Fibroblast of mammary gland (primary cell): ENCODE results near the gene CCDC120.

ENCODE experiments used
- DNase-seq: peaks from one replicate; pipeline ENCODE4 v3.0.0-alpha.2; 2010; ENCODE audit warnings: low read depth
- H3K4me3 ChIP-seq: 2 replicates; pipeline ENCODE4 v1.5.1; 2011; ENCODE audit warnings: low read depth, mild to moderate bottlenecking, low read length, moderate library complexity; ENCODE audit not compliant: control insufficient read depth
- TF ChIP-seq, protein P1 (sequence below): conservative IDR thresholded peaks from 2 replicates; pipeline ENCODE4 v1.5.1; 2011; ENCODE audit warnings: low read depth, low read length, inconsistent platforms; ENCODE audit not compliant: control insufficient read depth, insufficient read depth

The CCDC120 gene

DNA sequence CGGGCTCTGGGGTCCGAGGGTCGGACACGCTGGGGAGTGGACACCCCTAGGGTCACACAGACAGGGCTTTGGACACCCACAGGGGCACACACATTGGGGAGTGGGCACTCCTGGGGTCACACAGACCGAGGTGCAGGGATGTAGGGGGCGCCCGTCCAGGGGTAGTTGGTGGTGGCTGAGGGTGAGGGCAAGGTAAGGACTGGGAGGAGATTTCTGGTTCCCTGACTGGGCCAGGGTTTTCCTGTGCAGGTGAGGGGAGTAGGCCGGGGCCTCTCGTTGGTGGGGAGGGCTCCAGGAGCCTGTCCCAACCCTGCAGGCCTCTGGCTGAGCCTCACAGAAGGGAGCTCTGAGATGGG is 42.8 kb downstream of the CCDC120 start:
- no peak for DNase-seq
- H3K4me3 ChIP-seq = peak overlapping the region; percentile 74
- TF ChIP-seq, protein P1, sequence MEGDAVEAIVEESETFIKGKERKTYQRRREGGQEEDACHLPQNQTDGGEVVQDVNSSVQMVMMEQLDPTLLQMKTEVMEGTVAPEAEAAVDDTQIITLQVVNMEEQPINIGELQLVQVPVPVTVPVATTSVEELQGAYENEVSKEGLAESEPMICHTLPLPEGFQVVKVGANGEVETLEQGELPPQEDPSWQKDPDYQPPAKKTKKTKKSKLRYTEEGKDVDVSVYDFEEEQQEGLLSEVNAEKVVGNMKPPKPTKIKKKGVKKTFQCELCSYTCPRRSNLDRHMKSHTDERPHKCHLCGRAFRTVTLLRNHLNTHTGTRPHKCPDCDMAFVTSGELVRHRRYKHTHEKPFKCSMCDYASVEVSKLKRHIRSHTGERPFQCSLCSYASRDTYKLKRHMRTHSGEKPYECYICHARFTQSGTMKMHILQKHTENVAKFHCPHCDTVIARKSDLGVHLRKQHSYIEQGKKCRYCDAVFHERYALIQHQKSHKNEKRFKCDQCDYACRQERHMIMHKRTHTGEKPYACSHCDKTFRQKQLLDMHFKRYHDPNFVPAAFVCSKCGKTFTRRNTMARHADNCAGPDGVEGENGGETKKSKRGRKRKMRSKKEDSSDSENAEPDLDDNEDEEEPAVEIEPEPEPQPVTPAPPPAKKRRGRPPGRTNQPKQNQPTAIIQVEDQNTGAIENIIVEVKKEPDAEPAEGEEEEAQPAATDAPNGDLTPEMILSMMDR = no peak

DNA sequence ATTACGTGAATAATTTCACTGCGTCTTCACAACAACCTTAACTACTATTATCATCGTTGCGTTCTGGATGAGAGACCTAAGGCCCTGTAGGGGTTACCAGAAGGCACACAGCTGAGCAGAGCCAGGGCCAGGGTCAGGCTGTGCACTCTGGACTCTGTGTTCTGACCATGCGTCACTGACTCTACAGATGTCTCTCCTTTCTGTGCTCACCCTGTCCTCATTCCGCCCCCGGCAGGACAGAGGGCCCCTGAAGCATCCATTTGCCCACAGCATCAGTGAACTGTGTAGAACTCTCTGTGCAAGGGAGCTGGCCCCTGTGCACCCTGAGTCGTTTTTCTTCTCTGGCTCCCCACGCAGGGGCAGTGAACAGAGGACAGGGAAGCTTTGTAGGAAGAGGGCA is 43.4 kb downstream of the CCDC120 start:
- DNase-seq = no peak
- TF ChIP-seq, protein P1 = no peak
- H3K4me3 ChIP-seq = no peak overlapping the region

DNA sequence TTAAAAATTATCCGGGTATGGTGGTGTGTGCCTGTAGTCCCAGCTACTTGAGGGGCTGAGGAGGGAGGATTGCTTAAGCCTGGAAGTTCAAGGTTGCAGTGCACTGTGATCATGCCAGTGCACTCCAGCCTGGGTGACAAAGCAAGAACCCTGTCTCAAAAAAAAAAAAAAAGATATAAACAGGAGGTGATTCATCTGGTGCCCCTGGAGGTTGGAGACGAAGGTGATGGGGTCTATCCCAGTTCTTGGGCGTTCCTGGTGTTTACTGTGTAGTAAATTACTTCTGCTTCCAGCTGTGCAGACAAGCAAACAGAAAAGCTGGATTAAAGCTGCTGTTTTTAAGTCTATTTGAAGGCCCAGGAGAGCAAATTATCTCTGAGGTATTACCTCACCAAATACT is 44.8 kb downstream of the CCDC120 start:
- no peak for DNase-seq
- no peak overlapping the region for H3K4me3 ChIP-seq
- TF ChIP-seq, protein P1 = no peak

DNA sequence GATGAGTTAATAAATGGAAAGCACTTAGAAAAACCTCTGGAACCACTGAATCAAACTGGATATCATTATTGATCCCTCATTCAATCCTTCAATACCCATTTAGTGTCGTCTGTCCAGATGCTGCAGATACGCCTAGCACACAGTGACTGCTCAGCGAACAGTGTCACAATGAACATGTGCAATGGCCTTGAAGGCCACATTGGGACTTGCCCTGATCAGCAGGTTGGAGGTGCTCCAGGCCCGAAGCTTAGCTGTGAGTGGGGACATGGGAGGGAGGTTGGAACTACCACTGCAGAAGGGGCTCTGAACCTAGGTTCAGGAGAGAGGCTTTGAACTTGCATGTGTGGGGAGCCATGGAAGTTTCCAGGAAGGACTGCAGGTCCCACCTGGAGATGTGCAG is 47.5 kb downstream of the CCDC120 start:
- DNase-seq = no peak
- TF ChIP-seq, protein P1 = no peak
- H3K4me3 ChIP-seq = no peak overlapping the region

DNA sequence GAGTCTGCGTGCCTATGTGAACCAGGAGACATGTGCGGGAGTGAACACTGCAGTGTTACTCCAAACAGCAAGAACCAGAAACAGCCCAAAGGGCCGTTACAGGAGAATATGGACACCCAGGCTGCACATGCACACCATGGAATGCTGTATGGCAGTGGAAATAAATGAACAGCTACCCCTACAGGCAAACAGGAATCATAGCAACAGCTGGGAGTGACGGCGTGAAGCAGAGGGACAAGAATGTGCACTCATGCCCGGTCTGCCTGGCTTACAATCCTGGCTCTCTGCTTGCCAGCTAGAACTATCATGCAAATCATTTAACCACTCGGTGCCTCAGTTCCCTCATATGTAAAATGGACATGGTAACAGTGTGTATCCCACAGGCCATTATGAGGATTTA is 48.1 kb downstream of the CCDC120 start:
- peak; percentile 49 for DNase-seq
- TF ChIP-seq, protein P1 = peak; percentile 54
- no peak overlapping the region for H3K4me3 ChIP-seq

DNA sequence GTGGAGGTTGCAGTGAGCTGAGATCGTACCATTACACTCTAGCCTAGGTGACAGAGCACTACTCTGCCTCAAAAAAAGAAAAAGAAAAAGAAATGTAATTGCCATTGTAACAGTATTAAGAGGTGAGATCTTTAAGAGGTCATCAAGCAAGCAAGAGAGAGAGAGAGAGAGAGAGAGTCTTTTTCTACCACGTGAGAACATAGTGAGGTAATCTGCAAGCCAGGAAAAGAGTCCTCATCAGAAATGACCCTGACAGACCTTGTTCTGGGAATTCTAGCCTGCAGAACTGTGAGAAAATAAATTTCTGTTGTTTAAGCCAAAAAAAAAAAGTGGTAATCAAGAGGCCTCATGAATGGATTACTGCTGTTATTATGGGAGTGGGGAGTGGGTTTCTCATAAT is 49.8 kb downstream of the CCDC120 start:
- TF ChIP-seq, protein P1 = no peak
- DNase-seq = no peak
- H3K4me3 ChIP-seq = no peak overlapping the region

DNA sequence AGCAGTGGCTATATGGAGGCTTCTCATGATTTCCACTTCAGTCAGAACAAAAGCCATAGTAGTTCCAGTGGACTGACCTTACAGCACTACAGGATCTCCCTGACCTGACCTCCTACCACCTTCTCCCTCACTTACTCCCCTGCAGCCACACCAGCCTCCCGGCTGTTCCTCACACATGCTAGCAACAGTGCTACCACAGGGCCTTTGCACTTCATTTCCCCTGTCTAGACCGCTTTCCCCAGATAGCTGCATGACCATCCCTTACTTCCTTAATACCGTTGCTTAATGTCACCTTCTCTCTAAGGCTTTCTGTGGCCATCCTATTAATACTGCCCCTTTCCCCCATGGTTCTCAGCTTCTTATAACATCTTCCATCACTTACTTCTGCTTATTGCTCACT is 51.6 kb downstream of the CCDC120 start:
- no peak overlapping the region for H3K4me3 ChIP-seq
- DNase-seq = no peak
- TF ChIP-seq, protein P1 = no peak
